H54 (cell line): ENCODE results near the gene SMPD3.
A peak's percentile ranks its signal among the peaks of the same experiment; 100 is the strongest.

ENCODE experiments used
- DNase-seq: peaks from one replicate; pipeline ENCODE4 v3.0.0; 2011; ENCODE audit warnings: low spot score, mixed read lengths; ENCODE audit not compliant: insufficient read length
- FAIRE-seq: peaks from 3 replicates; lab custom pipeline; 2011; peaks lifted over from hg19 to GRCh38; lab: Jason Lieb, UNC
- POLR2A ChIP-seq: IDR thresholded peaks from 2 replicates; pipeline ENCODE4 v1.6.1; 2011; ENCODE audit warnings: low read depth, mild to moderate bottlenecking, low read length

The SMPD3 gene

GRCh38 chr16:68480084-68480995 is 32.0 kb upstream of the SMPD3 start:
- FAIRE-seq (no peak), DNase-seq (no peak)
- no peak for TF ChIP-seq POLR2A

- FAIRE-seq: no peak
Observed at GRCh38 chr16:68479271-68479670, 31.0 kb upstream of the SMPD3 start.

GRCh38 chr16:68478526-68479250 is 30.4 kb upstream of the SMPD3 start:
- DNase-seq: no peak
- FAIRE-seq: no peak
- no peak for TF ChIP-seq POLR2A

More at GRCh38 chr16:68479271-68479670, 31.0 kb upstream of the SMPD3 start:
- TF ChIP-seq POLR2A: no peak
- DNase-seq: no peak

- no peak for FAIRE-seq
- no peak for TF ChIP-seq POLR2A
Observed at GRCh38 chr16:68475071-68475470, 26.8 kb upstream of the SMPD3 start.

GRCh38 chr16:68473358-68474070 is 25.2 kb upstream of the SMPD3 start:
- TF ChIP-seq POLR2A: no peak
- DNase-seq: no peak
- FAIRE-seq: no peak

More at GRCh38 chr16:68475071-68475470, 26.8 kb upstream of the SMPD3 start:
- peak; percentile 19 for DNase-seq

- TF ChIP-seq POLR2A: no peak
- no peak for DNase-seq
- FAIRE-seq: no peak
Observed at GRCh38 chr16:68472581-68472980, 24.3 kb upstream of the SMPD3 start.

- TF ChIP-seq POLR2A: no peak
- FAIRE-seq (no peak), DNase-seq (no peak)
Observed at GRCh38 chr16:68470461-68471150, 22.3 kb upstream of the SMPD3 start.

- DNase-seq: no peak
- FAIRE-seq: no peak
Observed at GRCh38 chr16:68469796-68470460, 21.6 kb upstream of the SMPD3 start.

GRCh38 chr16:68468842-68469241 is 20.5 kb upstream of the SMPD3 start:
- no peak for TF ChIP-seq POLR2A
- no peak for FAIRE-seq
- DNase-seq: no peak

More at GRCh38 chr16:68469796-68470460, 21.6 kb upstream of the SMPD3 start:
- no peak for TF ChIP-seq POLR2A

GRCh38 chr16:68466174-68466573 is 17.9 kb upstream of the SMPD3 start:
- TF ChIP-seq POLR2A: no peak
- FAIRE-seq (no peak), DNase-seq (no peak)

- FAIRE-seq: no peak
- TF ChIP-seq POLR2A: no peak
- DNase-seq: no peak
Observed at GRCh38 chr16:68463904-68464303, 15.6 kb upstream of the SMPD3 start.

GRCh38 chr16:68460067-68460466 is 11.8 kb upstream of the SMPD3 start:
- FAIRE-seq (no peak), DNase-seq (no peak)
- TF ChIP-seq POLR2A: no peak

GRCh38 chr16:68459457-68459856 is 11.1 kb upstream of the SMPD3 start:
- DNase-seq: no peak
- FAIRE-seq: no peak
- no peak for TF ChIP-seq POLR2A
